ENCODE data around the gene CAMK1D.

GRCh38 chr10:12375076-12375504 lies 25.7 kb downstream of the CAMK1D start:
- TF ChIP-seq CTCF (IDR thresholded peaks at IDR 0.05; ENCODE audit: low read depth, low read length), result no peak
- no peak for TF ChIP-seq MAX (IDR thresholded peaks at IDR 0.05; ENCODE audit: low read depth, low read length)
- no peak for TF ChIP-seq POLR2A (IDR thresholded peaks at IDR 0.05; ENCODE audit: extremely low read depth, insufficient read length)
- TF ChIP-seq MYC (IDR thresholded peaks at IDR 0.05; ENCODE audit: low read depth, low read length), result no peak

Measured in NB4 (cell line).